Activated CD4-positive, alpha-beta memory T cell treated with anti-CD3 and anti-CD28 coated beads, Interleukin-2, amount 10 ng/mL, durations not matched to agents 7 days and 5 days (primary cell): ENCODE measurements around the gene CIROP. TPM values are rescaled to one million over a fixed set of nuclear protein-coding genes. Genes with fewer than 3 reads are reported as not detected.

ENCODE experiments used
- CTCF ChIA-PET: fragments of 350-600 bp; sonication (Branson Sonifier 250); formaldehyde crosslinking; loops from one replicate; lab custom pipeline; 2021; ENCODE audit warnings: antibody characterized with exemption, inconsistent platforms; lab: Charles Lee
- POLR2A ChIA-PET: fragments of 350-600 bp; sonication (Branson Sonifier 250); formaldehyde crosslinking; loops from one replicate; lab custom pipeline; 2021; ENCODE audit warnings: antibody characterized with exemption; lab: Charles Lee
- DNase-seq: peaks from one replicate; pipeline ENCODE4 v3.0.0-alpha.2; 2020
- H3K27ac Mint-ChIP-seq: one replicate; pipeline ENCODE4 v1.8.0; 2021; ENCODE audit warnings: mild to moderate bottlenecking, mixed read lengths
- H3K27me3 Mint-ChIP-seq: one replicate; pipeline ENCODE4 v1.8.0; 2021; ENCODE audit warnings: mixed read lengths
- H3K36me3 Mint-ChIP-seq: one replicate; pipeline ENCODE4 v1.8.0; 2021; ENCODE audit warnings: low read depth, mixed read lengths
- H3K4me1 Mint-ChIP-seq: one replicate; pipeline ENCODE4 v1.8.0; 2021; ENCODE audit warnings: mixed read lengths
- H3K4me3 Mint-ChIP-seq: one replicate; pipeline ENCODE4 v1.8.0; 2021; ENCODE audit warnings: mild to moderate bottlenecking, mixed read lengths
- H3K9me3 Mint-ChIP-seq: one replicate; pipeline ENCODE4 v1.8.0; 2021; ENCODE audit warnings: mixed read lengths
- total RNA-seq, 2 experiments: library from RNA; stranded (reverse); gene quantifications; one replicate each; pipeline ENCODE4 v1.2.3, GENCODE V29; 2021

The CIROP gene
- total RNA-seq, 2 experiments from 2014 or later: not detected

DNA sequence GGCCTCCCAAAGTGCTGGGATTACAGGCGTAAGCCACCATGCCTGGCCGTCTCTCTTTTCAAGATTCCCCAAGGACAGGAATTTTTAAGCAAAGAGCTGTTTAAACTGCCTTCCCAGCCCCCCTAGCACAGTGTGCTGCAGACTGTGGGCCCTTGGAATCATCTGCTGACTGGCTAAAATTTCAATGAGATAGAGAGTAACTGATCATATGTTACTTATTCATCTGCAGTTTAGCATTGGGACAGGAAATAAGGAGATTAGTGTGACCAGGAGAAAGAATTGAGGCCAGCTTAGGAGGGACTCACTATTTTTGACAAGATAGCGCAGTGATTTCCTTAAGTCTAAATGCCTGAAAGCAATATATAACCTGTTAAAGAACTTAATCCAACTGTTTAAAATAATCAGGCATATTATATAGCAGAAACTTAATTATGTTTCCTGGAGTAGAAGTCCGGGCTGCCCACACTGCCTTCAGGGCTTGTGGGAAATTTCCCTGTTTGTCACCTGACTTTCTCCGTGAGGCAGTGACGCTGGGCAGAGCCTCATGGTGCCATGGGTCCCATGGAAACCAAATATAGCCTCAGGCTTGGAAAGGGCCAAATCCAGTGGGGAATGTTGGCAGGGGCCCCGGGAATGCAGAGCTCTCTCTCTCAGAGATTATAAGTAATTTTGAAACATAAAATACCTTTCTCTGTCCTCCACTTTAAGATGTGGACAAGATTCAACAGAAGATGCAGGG lies 37.1 kb upstream of the CIROP start:
- Mint-ChIP-seq H3K4me3 (no peak overlapping the region), H3K27me3 (peaks cover 4% of the 10 kb centered on the region), H3K4me1 (peaks cover 4% of the 10 kb centered on the region), H3K27ac (no peak overlapping the region), H3K9me3 (no peaks in the 10 kb centered on the region), H3K36me3 (no peaks in the 10 kb centered on the region)
- CTCF ChIA-PET: interaction anchor here (3.3 kb wide), 1 partner anchor 22 kb away, joined by 10 read pairs; no protein-coding TSS in a partner anchor
- POLR2A ChIA-PET: no interaction called here
- DNase-seq: no peak

DNA sequence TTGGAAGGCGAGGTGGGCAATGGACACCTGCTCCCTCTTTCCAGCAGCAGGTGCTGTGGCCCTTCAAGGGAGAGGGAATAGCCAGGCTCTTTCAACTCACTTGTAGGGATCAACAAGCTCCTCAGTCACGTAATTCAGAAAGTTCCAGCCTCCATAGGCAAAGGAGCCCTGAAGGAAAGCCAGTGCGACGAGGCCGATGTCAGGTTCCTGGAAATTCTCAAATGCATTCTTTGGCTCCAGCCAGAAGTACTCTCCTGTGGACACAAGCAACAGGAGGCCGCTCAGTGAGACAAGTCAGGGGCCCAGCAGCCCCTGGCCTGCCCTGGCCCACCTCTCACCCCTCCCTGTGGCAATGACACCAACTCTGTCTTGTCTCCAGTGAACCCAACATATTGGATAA lies 35.6 kb upstream of the CIROP start:
- no peaks in the 10 kb centered on the region for H3K36me3 Mint-ChIP-seq
- no peak overlapping the region for H3K4me3 Mint-ChIP-seq
- H3K4me1 Mint-ChIP-seq: no peaks in the 10 kb centered on the region
- DNase-seq: no peak
- POLR2A ChIA-PET: no interaction called here
- H3K27me3 Mint-ChIP-seq: peaks cover 4% of the 10 kb centered on the region
- no peak overlapping the region for H3K27ac Mint-ChIP-seq
- CTCF ChIA-PET: interaction anchor here (0.5 to 3.3 kb wide), 3 partner anchors 16 to 201 kb away, joined by 3 to 10 read pairs (median 4); no protein-coding TSS in a partner anchor
- no peaks in the 10 kb centered on the region for H3K9me3 Mint-ChIP-seq

DNA sequence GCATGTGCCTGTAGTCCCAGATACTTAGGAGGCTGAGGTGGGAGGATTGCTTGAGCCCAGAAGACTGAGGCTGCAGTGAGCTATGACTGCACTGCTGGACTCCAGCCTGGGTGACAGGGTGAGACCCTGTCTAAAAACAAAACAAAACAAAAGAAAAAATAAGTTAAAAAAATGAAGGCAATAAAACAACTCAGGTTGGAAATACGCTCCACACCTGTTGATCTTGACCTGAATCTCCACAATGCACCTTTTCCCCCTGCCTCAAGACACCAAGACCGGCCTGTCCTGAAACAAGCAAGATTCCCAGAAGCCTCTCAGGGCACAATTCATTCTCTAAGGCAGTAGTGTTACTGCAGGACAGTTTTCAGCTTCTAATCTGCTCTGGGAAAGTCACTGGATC lies 35.1 kb upstream of the CIROP start:
- ChIA-PET CTCF (no interaction called here), POLR2A (no interaction called here)
- H3K4me3 Mint-ChIP-seq: no peak overlapping the region
- H3K4me1 Mint-ChIP-seq: no peaks in the 10 kb centered on the region
- no peaks in the 10 kb centered on the region for H3K9me3 Mint-ChIP-seq
- no peak for DNase-seq
- H3K27ac Mint-ChIP-seq: no peak overlapping the region
- peaks cover 4% of the 10 kb centered on the region for H3K27me3 Mint-ChIP-seq
- H3K36me3 Mint-ChIP-seq: no peaks in the 10 kb centered on the region

DNA sequence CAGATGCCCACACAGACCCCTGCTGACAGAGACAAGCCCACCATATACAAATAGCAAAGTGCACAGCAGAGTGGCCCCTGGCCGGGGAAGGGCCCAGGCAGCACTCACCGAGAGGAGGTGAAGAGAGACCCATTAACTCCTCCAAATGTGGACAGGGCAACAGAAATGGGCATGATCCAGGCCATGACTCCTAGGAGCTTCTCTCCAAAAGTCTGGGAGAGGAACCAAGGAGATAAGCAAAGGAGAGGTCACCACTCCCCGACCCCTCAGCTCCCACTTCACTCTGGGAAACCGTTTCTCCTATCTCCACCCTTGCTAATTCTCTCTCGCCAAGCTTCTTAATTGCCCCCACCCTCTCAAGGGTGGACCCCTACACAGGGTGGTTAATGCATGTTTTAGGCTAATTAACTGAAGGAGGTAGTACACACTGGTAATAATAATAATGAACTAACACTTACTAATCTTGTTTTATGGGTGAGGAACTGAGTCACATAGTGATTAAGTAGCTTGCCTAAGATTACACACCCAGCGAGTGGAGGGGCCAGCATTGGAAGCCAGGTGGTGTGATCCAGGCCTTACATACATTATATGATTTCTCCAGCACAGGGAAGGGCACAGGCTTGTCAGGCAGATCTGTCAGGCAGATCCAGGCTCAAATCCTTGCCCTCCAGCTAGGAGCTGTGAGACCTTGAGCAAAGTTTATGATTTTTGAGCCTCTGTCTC lies 33.2 kb upstream of the CIROP start:
- Mint-ChIP-seq H3K9me3 (no peaks in the 10 kb centered on the region), H3K36me3 (no peaks in the 10 kb centered on the region), H3K4me3 (no peak overlapping the region), H3K27ac (no peak overlapping the region), H3K27me3 (peaks cover 2% of the 10 kb centered on the region), H3K4me1 (no peaks in the 10 kb centered on the region)
- POLR2A ChIA-PET: no interaction called here
- CTCF ChIA-PET: interaction anchor here (0.9 kb wide), 1 partner anchor 49 kb away, joined by 3 read pairs; no protein-coding TSS in a partner anchor
- no peak for DNase-seq

DNA sequence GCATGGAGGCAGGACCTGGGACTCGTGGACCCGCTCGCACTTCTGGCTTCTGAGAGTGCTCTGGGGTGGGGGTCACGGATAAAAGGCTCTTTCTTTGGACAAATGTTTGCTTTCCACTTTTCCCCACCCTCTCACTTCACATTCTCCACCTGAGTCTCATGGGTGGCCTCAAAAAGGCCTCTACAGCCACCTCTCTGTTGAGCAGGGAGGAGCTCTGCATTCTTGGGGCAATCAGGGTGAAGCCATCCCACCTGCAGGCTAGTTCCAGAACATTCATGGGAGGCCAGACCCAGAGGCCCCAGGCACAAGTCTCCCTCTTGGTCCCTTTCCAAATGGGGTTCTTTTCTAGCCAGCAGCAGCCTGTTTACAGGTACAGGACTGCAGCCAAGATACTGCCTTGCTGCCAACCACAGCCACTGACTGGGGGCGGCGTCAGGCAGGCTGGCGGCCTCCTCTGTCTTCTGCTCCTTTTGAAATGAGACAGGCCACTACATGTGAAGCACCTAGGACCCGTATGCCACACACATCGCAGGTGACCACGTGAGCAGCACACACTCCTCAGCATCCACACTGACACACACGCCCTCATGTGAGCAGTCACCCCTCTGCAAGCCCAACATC lies 32.5 kb upstream of the CIROP start:
- H3K36me3 Mint-ChIP-seq: no peaks in the 10 kb centered on the region
- H3K9me3 Mint-ChIP-seq: no peaks in the 10 kb centered on the region
- H3K27me3 Mint-ChIP-seq: peaks cover 1% of the 10 kb centered on the region
- no peak for DNase-seq
- H3K4me1 Mint-ChIP-seq: no peaks in the 10 kb centered on the region
- POLR2A ChIA-PET: no interaction called here
- H3K27ac Mint-ChIP-seq: no peak overlapping the region
- no peak overlapping the region for H3K4me3 Mint-ChIP-seq
- CTCF ChIA-PET: interaction anchor here (0.9 kb wide), 1 partner anchor 50 kb away, joined by 3 read pairs; no protein-coding TSS in a partner anchor

DNA sequence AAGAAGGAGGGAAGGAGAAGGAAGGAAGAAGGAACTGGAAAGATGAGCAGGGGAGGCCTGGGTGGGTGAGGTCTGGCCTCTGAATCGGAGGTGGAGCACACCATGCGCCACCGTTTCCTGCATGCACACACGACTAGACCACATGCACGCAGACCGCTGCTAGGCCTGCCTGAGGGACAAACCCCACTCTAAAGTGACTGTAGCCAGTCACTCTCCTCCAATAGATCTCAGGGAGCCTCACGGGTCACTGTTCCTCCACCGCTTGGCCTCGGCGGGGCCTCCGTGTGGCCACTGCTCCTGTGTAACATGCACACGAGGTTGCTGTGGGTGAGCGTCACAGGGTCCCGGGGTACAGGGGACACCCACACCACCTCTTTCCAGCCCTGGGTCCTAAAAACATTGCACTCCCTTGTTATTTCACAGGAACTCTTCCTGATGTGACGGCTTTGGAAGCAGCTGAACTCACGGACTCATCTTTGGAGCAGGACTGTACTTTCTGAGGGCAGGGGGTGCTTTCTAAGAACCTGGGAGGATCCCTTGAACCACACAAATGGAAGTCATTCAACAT lies 31.9 kb upstream of the CIROP start:
- CTCF ChIA-PET: no interaction called here
- POLR2A ChIA-PET: no interaction called here
- H3K36me3 Mint-ChIP-seq: no peaks in the 10 kb centered on the region
- no peak overlapping the region for H3K4me3 Mint-ChIP-seq
- no peaks in the 10 kb centered on the region for H3K9me3 Mint-ChIP-seq
- no peaks in the 10 kb centered on the region for H3K27me3 Mint-ChIP-seq
- no peak overlapping the region for H3K27ac Mint-ChIP-seq
- H3K4me1 Mint-ChIP-seq: no peaks in the 10 kb centered on the region
- DNase-seq: no peak

DNA sequence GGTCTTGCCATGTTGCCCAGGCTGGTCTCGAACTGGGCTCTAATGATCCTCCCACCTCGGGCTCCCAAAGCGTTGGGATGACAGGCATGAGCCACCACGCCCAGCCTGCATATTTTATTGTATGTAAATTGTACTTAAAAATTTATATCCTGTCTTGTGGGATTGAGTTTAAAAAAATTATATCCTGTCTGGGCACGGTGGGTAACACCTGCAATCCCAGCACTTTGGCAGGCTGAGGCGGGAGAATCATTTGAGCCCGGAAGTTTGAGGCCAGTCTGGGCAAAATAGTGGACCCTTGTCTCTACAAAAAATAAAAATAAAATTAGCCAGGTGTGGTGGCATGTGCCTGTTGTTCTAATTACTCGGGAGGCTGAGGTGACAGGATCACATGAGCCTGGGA lies 28.2 kb upstream of the CIROP start:
- H3K9me3 Mint-ChIP-seq: peaks cover 1% of the 10 kb centered on the region
- DNase-seq: no peak
- no peak overlapping the region for H3K27ac Mint-ChIP-seq
- POLR2A ChIA-PET: no interaction called here
- peaks cover 7% of the 10 kb centered on the region for H3K27me3 Mint-ChIP-seq
- H3K4me1 Mint-ChIP-seq: peaks cover 11% of the 10 kb centered on the region
- no peaks in the 10 kb centered on the region for H3K36me3 Mint-ChIP-seq
- no peak overlapping the region for H3K4me3 Mint-ChIP-seq
- CTCF ChIA-PET: interaction anchor here (0.6 kb wide), 1 partner anchor 169 kb away, joined by 3 read pairs; no protein-coding TSS in a partner anchor

DNA sequence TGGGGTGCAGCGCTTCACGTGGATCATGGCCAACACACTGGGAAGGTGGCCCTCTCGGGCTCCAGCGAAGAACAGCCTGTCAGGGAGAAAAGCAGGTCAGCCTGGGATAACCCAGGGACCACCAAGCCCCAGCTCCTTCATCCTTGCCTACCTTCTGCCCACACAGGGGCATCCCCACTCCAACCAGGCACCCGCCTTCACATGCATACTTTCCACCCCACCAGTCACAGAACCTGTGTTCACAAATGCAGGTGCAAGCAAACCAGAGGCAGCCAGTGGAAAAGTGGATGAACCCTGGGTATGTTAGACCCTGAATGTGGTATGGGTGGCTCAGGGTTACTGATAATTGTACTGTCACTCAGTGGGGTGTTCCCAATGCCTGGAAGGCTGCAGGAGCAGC lies 26.7 kb upstream of the CIROP start:
- CTCF ChIA-PET: interaction anchor here (0.6 to 1.3 kb wide), 3 partner anchors 54 to 437 kb away, joined by 3 to 4 read pairs (median 3); no protein-coding TSS in a partner anchor
- no peak for DNase-seq
- Mint-ChIP-seq H3K4me1 (peaks cover 14% of the 10 kb centered on the region), H3K27me3 (peaks cover 7% of the 10 kb centered on the region), H3K36me3 (no peaks in the 10 kb centered on the region), H3K4me3 (no peak overlapping the region), H3K27ac (no peak overlapping the region), H3K9me3 (peaks cover 1% of the 10 kb centered on the region)
- POLR2A ChIA-PET: no interaction called here

DNA sequence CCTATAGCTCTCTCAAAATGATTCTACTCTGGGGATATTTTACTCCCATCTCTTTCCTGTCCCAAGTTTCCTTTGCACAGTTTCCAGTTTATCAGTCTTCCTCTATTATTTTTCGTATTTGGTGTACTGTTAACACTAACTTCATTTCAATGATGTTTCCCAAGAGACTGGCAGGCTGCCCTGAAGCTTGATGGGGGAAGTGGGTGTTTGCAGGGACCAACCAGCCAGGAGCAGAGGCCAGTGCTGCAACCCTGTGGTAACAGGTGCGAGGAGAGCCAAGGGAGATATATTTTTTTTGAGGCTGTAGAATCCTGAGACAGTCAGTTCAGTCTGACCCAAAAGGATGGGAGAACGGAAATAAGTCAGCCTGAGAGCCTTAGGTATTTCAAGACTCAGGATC lies 26.1 kb upstream of the CIROP start:
- Mint-ChIP-seq H3K9me3 (peaks cover 1% of the 10 kb centered on the region), H3K27ac (no peak overlapping the region), H3K27me3 (peaks cover 10% of the 10 kb centered on the region), H3K4me3 (no peak overlapping the region), H3K4me1 (peaks cover 14% of the 10 kb centered on the region), H3K36me3 (no peaks in the 10 kb centered on the region)
- ChIA-PET CTCF (interaction anchor here (1.0 to 2.8 kb wide), 3 partner anchors 10 to 62 kb away, joined by 3 to 19 read pairs (median 3); no protein-coding TSS in a partner anchor), POLR2A (interaction anchor here (1.2 kb wide), 1 partner anchor 10 kb away, joined by 3 read pairs; no protein-coding TSS in a partner anchor)
- no peak for DNase-seq

DNA sequence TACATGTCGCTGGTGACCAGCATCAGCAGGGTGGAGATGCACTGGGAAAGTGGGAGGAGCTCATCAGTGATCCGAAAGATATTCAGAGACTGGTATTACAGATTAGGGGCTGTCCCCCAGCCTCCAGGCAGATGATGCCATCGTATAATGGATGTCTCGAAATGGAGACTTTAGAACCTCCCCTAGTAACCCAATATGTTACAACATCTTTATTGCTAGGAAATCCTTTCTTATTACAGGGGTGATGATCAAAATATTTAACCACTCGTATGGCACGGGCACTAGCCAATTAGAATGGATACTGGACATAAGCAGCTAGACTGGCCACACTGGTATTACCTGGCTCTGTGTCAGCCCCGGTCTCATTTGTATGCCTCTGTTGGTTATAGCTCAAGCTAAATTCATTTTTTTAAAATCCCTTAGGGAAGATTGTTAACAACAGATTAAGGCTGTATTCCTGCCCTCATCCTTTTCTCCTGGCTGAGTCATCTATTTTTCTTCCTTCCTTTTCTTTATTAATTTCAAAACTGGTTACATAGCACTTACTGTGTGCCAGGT lies 25.0 kb upstream of the CIROP start:
- no peak for DNase-seq
- H3K4me1 Mint-ChIP-seq: peaks cover 14% of the 10 kb centered on the region
- CTCF ChIA-PET: interaction anchor here (1.0 to 2.8 kb wide), 2 partner anchors 9 to 61 kb away, joined by 3 to 19 read pairs; no protein-coding TSS in a partner anchor
- H3K9me3 Mint-ChIP-seq: peaks cover 1% of the 10 kb centered on the region
- H3K27me3 Mint-ChIP-seq: peaks cover 10% of the 10 kb centered on the region
- no peaks in the 10 kb centered on the region for H3K36me3 Mint-ChIP-seq
- H3K4me3 Mint-ChIP-seq: no peak overlapping the region
- POLR2A ChIA-PET: interaction anchor here (1.2 kb wide), 1 partner anchor 9 kb away, joined by 3 read pairs; no protein-coding TSS in a partner anchor
- H3K27ac Mint-ChIP-seq: no peak overlapping the region

DNA sequence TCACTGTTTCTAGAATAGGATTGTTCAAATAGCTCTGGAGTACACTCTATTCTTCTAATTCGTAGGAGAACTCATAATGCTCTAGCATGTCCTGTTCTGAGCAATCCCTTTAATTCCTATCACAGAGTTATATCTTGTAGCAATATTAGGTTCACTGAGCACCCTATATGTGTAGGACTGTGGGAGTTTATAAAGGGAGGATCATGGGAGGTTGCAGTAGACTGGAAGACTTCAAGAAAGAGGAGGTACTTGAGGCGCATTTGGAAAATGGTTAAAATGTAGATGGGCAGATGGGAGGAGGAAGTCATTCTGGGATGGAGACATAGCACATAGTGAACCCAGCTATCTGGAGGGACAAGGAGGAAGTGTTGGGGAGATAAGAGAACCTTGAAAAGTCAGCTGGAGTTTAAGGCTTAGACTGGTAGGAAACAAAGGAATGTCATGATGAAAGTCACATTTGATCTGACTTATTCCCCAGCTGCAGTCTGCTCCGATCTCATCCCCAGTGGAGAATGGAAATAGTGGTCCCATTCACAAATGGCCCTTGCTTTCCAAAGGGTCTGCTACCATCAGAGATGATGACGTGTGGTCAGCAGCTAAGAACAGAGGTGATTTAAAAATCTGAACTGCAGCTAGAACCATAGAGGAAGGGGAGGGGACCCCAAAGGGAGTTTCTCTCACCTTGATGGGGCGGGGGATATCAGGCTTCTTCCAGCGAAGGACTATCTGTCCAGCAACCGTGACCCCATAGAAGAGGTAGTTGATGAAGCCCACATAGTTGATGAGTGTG lies 24.4 kb upstream of the CIROP start:
- POLR2A ChIA-PET: no interaction called here

DNA sequence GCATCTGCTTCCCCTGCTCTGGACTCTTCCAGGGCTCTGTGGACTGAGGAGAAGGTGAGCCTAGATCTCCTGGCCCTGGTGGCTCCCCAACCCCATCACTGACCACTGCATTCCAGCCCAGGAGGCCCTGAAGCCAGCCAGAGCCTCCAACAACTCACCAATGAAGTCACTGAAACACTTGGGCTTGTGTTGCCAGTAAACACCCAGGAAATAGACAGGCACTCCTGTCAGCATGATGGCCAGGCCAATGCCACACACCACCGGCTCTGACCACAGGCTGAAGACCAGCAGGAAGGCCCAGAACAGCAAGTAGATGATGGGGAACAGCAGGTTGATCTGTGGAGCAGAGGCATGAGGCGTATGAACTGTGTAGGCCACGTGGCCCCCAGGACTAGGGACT lies 23.1 kb upstream of the CIROP start:
- no peak for DNase-seq
- Mint-ChIP-seq H3K4me3 (no peak overlapping the region), H3K27ac (peak overlapping the region; percentile 21), H3K27me3 (peaks cover 10% of the 10 kb centered on the region), H3K36me3 (no peaks in the 10 kb centered on the region), H3K4me1 (peaks cover 14% of the 10 kb centered on the region), H3K9me3 (peaks cover 1% of the 10 kb centered on the region)
- ChIA-PET CTCF (no interaction called here), POLR2A (no interaction called here)

More for the DNA sequence above, 24.4 kb upstream of the CIROP start:
- no peak for DNase-seq
- peaks cover 14% of the 10 kb centered on the region for H3K4me1 Mint-ChIP-seq
- peaks cover 1% of the 10 kb centered on the region for H3K9me3 Mint-ChIP-seq
- H3K36me3 Mint-ChIP-seq: no peaks in the 10 kb centered on the region
- H3K4me3 Mint-ChIP-seq: no peak overlapping the region
- H3K27me3 Mint-ChIP-seq: peaks cover 10% of the 10 kb centered on the region
- no peak overlapping the region for H3K27ac Mint-ChIP-seq
- CTCF ChIA-PET: interaction anchor here (2.8 kb wide), 1 partner anchor 9 kb away, joined by 19 read pairs; no protein-coding TSS in a partner anchor
